Stimulated activated CD8-positive, alpha-beta memory T cell treated with anti-CD3 and anti-CD28 coated beads, Interleukin-2, amount 100 ng/mL, for 48 hours (primary cell): ENCODE measurements around the gene CEBPZOS.
"Not testable (repeated sequence)": the region's sequence is repeated elsewhere in the genome, so short reads cannot be mapped to it uniquely, and the experiment has no call there.

Experiments used
- DNase-seq, 2 donors: peaks; one replicate each; pipeline ENCODE4 v3.0.0-alpha.2; 2020; ENCODE audit warnings: low read depth in 2 of 2

Gene CEBPZOS

GRCh38 chr2:37191253-37191652 lies 5.0 kb upstream of the CEBPZOS start:
- DNase-seq, result no peak

GRCh38 chr2:37191747-37192146 lies 4.5 kb upstream of the CEBPZOS start:
- no peak for DNase-seq

DNA sequence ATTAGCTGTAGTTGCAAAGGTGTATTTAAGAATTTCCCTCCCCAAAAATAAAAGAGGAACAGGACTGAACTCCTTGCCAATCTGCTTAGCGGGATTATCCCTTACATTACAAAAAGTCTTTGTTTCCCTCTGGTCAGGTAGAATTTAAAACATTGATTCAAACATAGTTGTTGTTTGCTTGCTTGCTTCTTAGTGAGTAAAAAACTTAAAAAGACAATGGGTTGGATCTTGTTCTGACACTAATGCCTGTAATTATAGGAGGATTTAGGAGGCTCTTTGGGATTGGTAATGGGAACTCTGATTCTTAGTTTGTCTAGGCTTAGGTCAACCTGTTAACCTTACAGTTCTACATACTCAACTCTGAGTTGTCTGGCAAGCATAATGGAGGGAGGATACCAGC lies 3.7 kb upstream of the CEBPZOS start:
- no peak for DNase-seq

GRCh38 chr2:37195862-37196319 lies 405 bp upstream of the CEBPZOS start:
- DNase-seq, result not testable (repeated sequence)

- DNase-seq, result no peak
Measured at GRCh38 chr2:37198681-37199065, 2.4 kb downstream of the CEBPZOS start.

GRCh38 chr2:37201208-37201607 lies 4.9 kb downstream of the CEBPZOS start:
- DNase-seq, result no peak

- peak; percentile 17 to 18 for DNase-seq
Measured at GRCh38 chr2:37201766-37202165, 5.5 kb downstream of the CEBPZOS start.

GRCh38 chr2:37203708-37204107 lies 7.4 kb downstream of the CEBPZOS start:
- no peak for DNase-seq

DNA sequence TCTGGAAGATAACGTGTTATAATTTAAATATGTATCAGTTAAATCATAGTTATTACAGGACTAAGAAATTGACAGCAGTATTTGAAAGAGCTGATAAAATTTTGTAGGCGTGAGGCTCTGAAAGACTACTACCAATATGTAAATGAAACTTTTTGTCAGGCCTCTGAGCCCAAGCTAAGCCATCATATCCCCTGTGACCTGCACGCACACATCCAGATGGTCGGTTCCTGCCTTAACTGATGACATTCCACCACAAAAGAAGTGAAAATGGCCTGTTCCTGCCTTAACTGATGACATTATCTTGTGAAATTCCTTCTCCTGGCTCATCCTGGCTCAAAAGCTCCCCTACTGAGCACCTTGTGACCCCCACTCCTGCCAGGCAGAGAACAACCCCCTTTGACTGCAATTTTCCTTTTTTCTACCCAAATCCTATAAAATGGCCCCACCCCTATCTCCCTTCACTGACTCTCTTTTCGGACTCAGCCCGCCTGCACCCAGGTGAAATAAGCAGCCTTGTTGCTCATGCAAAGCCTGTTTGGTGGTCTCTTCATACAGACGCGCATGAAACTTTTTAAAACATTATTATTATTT lies 8.9 kb downstream of the CEBPZOS start:
- not testable (repeated sequence) for DNase-seq

DNA sequence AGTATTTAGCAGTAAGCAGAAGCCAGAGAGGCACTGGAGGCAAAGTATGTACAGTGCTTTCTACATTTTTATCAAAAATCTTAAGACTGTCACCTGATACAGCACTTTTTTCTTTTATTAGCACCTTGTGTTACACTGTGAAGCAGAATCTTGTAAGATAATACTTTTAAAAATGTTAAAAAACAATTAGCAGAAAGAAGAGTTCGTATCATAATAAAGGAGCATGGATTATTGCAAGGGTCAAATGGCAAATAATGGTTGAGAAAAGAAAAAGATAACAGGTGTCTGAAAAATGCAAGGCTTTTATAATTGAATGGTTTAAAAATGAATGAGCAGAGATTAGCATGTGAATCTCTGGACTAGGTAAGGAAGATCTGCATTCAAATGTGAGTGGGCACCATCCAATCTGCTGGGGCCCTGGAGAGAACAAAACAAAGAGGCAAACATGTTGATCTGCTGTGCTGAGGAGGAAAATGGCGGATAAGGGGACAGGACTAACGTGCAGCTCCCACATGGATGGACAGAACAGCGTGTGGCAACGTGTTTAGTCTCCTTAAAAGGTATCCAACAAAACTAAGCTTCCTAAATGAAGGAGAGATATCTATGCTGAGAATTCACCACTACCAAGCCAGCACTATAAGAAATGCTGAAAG lies 9.5 kb downstream of the CEBPZOS start:
- no peak for DNase-seq

- not testable (repeated sequence) for DNase-seq
Measured at GRCh38 chr2:37206760-37207159, 10.5 kb downstream of the CEBPZOS start.

DNA sequence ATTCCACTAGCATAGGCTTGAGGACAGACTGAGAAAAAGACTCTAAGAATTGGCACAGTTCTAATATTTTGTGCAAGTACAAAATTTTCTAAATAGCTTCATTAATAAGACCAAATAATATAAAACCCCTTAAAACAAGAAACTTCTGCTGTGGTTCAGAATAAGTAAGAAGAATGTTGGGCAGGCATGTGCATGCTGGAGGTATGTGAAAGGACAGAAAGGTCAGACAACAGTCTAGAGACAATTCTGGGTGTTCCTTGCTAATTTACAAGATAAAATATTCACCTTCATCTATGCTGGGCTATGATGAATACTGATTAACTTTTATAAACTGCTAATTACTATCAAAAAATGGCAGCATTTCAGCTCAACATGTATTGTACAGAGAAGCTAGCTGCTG lies 14.9 kb downstream of the CEBPZOS start:
- no peak for DNase-seq

- no peak for DNase-seq
Measured at GRCh38 chr2:37211939-37212338, 15.6 kb downstream of the CEBPZOS start.

DNA sequence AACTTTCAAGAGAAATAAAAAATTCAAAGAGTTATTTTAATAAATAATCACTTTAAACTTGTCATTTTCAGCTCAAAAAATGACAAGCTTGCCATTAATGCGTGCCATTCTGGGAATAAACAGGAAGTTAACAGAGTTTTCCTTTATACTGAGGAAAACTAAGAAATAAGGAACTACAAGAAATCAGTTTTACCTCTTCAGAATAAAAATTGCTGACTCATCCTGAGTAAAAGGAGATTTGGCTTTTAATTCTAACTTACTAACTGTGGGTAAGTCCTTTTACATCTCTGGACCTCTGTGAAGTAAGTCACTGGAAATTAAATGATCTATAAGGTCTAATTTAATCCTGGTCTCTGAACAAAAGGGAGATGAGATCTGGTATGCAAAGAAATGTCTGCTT lies 19.0 kb downstream of the CEBPZOS start:
- no peak for DNase-seq

DNA sequence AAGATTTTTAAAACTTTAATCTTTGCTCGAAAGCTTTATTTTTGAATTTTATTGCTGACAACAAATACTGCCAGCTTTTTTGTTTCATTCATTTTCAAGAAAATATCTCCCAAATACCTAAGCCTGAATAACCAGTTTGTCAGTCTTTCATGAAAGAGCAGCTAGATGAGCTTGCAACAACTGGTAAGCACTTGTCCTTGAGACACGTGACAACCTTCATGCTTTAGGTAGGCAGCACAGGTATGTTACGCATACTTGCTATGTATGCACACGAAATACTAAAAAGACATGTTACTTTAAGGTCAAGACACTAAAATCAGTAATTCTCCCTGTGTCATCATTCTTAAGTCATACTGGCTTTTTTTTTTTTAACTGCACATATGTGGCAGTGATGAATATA lies 22.8 kb downstream of the CEBPZOS start:
- no peak for DNase-seq

GRCh38 chr2:37223131-37223530 lies 26.8 kb downstream of the CEBPZOS start:
- DNase-seq, result no peak

- DNase-seq, result no peak
Measured at GRCh38 chr2:37224063-37224462, 27.8 kb downstream of the CEBPZOS start.

DNA sequence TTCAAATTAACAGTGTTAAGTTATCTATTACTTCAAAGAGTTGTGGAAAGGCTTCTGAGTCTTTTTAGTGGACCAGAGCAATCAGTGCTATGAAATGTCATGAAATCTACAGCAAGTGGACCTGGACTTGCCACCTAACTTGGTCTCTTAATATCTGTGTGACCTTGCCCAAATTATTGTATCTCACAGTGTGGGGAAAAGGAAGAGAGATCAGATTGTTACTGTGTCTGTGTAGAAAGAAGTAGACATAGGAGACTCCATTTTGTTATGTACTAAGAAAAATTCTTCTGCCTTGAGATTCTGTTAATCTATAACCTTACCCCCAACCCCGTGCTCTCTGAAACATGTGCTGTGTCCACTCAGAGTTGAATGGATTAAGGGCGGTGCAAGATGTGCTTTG lies 28.8 kb downstream of the CEBPZOS start:
- DNase-seq, result not testable (repeated sequence)

DNA sequence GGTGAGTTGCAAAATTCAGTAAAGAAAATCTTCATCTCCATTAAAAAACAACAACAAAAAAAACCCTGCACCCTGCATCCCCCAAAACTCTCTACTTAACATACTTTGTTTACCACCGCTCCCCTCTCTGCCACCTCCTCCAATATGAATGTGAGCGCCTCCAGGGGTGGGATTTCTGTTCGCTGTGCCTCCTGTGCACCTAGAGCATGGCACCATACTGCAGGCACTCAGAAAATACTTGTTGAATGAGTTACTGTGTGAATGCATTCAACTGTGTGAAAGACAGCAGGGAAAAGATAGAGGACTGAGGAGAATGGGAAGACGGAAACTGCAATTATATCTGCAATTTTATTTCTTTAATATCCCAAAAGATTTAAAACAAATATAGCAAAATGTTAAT lies 30.6 kb downstream of the CEBPZOS start:
- DNase-seq, result no peak

- no peak for DNase-seq
Measured at GRCh38 chr2:37228788-37229187, 32.5 kb downstream of the CEBPZOS start.

DNA sequence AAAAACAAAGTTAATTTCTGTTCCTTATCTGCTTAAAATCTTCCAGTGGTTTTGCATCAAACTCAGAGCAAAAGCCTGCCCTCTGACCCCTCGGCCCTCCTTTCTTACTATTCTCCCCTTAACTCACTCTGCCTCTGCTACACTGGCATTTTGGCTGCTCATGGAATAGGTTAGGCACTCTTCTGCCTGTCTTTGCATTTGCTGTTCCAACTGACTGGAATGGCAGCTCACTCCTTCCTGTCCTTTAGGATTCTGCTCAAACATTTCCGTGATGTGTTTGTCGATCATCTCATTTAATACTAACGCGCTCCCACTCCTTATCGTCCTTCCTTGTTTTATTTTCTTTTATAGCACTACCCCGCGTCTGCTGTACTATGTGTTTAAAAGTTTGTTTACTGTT lies 34.3 kb downstream of the CEBPZOS start:
- DNase-seq, result no peak

DNA sequence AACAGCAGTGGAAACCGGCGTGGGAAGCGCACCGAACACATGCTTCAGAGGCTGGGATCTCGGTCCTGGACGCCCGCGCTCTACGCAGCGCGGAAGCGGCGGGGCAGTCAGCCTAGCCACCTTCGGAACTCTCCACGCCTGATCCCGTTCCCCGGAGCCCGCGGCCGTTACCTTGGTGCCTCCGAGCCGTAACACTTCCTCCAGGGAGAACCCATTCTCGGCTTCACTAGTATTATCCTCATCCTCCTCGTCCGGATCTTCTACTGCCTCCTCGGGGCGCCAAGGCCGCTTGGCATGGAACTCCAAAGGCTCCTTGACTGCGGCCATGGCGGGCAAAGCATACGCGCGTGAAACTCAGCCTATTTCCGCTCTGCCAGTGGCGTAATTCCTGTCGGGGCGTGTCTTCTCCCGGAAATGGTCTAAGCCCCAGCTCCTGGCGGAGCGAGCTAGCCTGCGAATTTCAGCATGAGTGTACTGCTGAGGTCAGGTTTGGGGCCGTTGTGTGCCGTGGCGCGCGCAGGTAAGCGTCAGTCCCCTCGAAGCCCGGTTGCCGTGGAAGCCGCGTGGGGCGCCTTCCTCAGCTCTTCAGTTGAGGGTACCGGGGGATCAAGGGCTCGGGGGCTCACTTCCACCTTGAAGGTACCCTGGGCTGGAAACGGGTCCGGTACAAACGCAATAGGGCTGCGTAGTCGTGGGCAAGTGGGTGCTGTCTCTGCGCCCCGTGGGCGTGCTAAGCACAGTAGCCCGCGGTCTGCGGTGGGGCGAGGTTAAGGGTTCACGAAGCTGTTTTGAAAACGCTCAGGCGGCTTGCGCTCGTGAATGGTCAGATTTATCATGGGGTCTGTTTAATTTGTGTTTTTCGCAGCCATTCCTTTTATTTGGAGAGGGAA lies 35.2 kb downstream of the CEBPZOS start, which contains the start of the genes CEBPZ and NDUFAF7:
CEBPZ (minus strand) TSS at position 356 of the 890 bp plus-strand sequence; CDS start at position 327, 29 bp downstream.
NDUFAF7 (plus strand) TSS at position 418 of the 890 bp plus-strand sequence; CDS start at position 466, 48 bp downstream.
- DNase-seq, result peak; percentile 80 to 87
